GM23338 (cell line): ENCODE data around the gene SPINK5. TPM values are rescaled to one million over a fixed set of nuclear protein-coding genes. Genes with fewer than 3 reads are reported as not detected.

Experiments used
- CREB1 ChIP-seq: fragments of 250-450 bp; sonication (Bioruptor Pico); IDR thresholded peaks from 2 replicates; pipeline ENCODE4 v1.5.0; 2020; ENCODE audit warnings: low read depth, mild to moderate bottlenecking, moderate library complexity
- EZH2 ChIP-seq: fragments of 200-600 bp; sonication (generic); IDR thresholded peaks from one replicate; pipeline ENCODE4 v1.8.0; 2017; ENCODE audit warnings: antibody characterized with exemption, mild to moderate bottlenecking, low read depth; ENCODE audit not compliant: unreplicated experiment
- EZH2phosphoT487 ChIP-seq: fragments of 200-600 bp; sonication (generic); IDR thresholded peaks from one replicate; pipeline ENCODE4 v1.8.1; 2018; ENCODE audit warnings: antibody characterized with exemption; ENCODE audit not compliant: unreplicated experiment
- JUNB ChIP-seq: IDR thresholded peaks from one replicate; pipeline ENCODE4 v1.6.1; 2016; ENCODE audit warnings: antibody characterized with exemption; ENCODE audit not compliant: unreplicated experiment
- POLR2AphosphoS5 ChIP-seq: IDR thresholded peaks from 2 replicates; pipeline ENCODE4 v1.6.1; 2016; ENCODE audit warnings: antibody characterized with exemption, low read depth
- STAT1 ChIP-seq: IDR thresholded peaks from one replicate; pipeline ENCODE4 v1.6.1; 2016; ENCODE audit warnings: antibody characterized with exemption; ENCODE audit not compliant: unreplicated experiment
- polyA plus RNA-seq: library from polyadenylated mRNA; unstranded; fragments of >200 nt; fragmentation: Nextera tagmentation; extraction: Ambion mirVana; gene quantifications from 2 replicates; pipeline ENCODE4 v1.2.1, GENCODE V29; 2016
- total RNA-seq: library from RNA; depleted of rRNA; stranded (reverse); fragments of >200 nt; shearing (Covaris generic); gene quantifications from 2 replicates; pipeline ENCODE4 v1.2.3, GENCODE V29; 2014
- TF ChIP-seq, protein P1 (sequence below): fragments of 250-450 bp; sonication (Bioruptor Pico); IDR thresholded peaks from 2 replicates; pipeline ENCODE4 v1.5.0; 2020; ENCODE audit warnings: mild to moderate bottlenecking, moderate library complexity
- TF ChIP-seq, protein P2 (sequence below): IDR thresholded peaks from one replicate; pipeline ENCODE4 v1.6.1; 2018; ENCODE audit warnings: antibody characterized with exemption; ENCODE audit not compliant: unreplicated experiment
- TF ChIP-seq, protein P3 (sequence below): IDR thresholded peaks from 2 replicates; pipeline ENCODE4 v1.6.1; 2016; ENCODE audit warnings: antibody characterized with exemption

The SPINK5 gene
- total and polyA plus RNA-seq, 2 experiments from 2014 or later = 4.5 to 8.8 TPM

DNA sequence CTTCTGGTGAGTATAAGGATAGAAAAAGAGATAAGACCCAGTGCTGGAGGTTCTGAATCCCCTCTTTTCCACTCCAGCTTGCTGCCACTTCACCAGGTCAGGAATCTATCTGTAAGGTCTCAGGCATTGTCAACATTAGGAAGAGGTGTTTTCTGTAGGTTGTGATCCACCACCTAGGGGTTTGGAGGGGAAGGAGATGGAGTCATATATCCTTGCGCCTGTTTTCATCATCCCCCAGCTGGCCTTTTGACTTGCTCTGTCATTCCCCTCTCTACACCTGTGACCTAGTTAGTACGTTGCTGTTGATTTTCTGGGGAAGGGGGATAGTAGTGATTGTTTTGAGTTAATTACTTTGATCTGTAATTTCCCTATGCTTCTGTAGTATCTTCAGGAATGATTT is 20.5 kb downstream of the SPINK5 start (continued):
- TF ChIP-seq, protein P1, sequence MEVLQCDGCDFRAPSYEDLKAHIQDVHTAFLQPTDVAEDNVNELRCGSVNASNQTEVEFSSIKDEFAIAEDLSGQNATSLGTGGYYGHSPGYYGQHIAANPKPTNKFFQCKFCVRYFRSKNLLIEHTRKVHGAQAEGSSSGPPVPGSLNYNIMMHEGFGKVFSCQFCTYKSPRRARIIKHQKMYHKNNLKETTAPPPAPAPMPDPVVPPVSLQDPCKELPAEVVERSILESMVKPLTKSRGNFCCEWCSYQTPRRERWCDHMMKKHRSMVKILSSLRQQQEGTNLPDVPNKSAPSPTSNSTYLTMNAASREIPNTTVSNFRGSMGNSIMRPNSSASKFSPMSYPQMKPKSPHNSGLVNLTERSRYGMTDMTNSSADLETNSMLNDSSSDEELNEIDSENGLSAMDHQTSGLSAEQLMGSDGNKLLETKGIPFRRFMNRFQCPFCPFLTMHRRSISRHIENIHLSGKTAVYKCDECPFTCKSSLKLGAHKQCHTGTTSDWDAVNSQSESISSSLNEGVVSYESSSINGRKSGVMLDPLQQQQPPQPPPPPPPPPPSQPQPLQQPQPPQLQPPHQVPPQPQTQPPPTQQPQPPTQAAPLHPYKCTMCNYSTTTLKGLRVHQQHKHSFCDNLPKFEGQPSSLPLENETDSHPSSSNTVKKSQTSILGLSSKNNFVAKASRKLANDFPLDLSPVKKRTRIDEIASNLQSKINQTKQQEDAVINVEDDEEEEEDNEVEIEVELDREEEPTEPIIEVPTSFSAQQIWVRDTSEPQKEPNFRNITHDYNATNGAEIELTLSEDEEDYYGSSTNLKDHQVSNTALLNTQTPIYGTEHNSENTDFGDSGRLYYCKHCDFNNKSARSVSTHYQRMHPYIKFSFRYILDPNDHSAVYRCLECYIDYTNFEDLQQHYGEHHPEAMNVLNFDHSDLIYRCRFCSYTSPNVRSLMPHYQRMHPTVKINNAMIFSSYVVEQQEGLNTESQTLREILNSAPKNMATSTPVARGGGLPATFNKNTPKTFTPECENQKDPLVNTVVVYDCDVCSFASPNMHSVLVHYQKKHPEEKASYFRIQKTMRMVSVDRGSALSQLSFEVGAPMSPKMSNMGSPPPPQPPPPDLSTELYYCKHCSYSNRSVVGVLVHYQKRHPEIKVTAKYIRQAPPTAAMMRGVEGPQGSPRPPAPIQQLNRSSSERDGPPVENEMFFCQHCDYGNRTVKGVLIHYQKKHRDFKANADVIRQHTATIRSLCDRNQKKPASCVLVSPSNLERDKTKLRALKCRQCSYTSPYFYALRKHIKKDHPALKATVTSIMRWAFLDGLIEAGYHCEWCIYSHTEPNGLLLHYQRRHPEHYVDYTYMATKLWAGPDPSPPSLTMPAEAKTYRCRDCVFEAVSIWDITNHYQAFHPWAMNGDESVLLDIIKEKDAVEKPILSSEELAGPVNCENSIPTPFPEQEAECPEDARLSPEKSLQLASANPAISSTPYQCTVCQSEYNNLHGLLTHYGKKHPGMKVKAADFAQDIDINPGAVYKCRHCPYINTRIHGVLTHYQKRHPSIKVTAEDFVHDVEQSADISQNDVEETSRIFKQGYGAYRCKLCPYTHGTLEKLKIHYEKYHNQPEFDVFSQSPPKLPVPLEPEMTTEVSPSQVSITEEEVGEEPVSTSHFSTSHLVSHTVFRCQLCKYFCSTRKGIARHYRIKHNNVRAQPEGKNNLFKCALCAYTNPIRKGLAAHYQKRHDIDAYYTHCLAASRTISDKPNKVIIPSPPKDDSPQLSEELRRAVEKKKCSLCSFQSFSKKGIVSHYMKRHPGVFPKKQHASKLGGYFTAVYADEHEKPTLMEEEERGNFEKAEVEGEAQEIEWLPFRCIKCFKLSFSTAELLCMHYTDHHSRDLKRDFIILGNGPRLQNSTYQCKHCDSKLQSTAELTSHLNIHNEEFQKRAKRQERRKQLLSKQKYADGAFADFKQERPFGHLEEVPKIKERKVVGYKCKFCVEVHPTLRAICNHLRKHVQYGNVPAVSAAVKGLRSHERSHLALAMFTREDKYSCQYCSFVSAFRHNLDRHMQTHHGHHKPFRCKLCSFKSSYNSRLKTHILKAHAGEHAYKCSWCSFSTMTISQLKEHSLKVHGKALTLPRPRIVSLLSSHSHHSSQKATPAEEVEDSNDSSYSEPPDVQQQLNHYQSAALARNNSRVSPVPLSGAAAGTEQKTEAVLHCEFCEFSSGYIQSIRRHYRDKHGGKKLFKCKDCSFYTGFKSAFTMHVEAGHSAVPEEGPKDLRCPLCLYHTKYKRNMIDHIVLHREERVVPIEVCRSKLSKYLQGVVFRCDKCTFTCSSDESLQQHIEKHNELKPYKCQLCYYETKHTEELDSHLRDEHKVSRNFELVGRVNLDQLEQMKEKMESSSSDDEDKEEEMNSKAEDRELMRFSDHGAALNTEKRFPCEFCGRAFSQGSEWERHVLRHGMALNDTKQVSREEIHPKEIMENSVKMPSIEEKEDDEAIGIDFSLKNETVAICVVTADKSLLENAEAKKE (CRISPR knock-in tag) = no peak
- TF ChIP-seq, protein P2, sequence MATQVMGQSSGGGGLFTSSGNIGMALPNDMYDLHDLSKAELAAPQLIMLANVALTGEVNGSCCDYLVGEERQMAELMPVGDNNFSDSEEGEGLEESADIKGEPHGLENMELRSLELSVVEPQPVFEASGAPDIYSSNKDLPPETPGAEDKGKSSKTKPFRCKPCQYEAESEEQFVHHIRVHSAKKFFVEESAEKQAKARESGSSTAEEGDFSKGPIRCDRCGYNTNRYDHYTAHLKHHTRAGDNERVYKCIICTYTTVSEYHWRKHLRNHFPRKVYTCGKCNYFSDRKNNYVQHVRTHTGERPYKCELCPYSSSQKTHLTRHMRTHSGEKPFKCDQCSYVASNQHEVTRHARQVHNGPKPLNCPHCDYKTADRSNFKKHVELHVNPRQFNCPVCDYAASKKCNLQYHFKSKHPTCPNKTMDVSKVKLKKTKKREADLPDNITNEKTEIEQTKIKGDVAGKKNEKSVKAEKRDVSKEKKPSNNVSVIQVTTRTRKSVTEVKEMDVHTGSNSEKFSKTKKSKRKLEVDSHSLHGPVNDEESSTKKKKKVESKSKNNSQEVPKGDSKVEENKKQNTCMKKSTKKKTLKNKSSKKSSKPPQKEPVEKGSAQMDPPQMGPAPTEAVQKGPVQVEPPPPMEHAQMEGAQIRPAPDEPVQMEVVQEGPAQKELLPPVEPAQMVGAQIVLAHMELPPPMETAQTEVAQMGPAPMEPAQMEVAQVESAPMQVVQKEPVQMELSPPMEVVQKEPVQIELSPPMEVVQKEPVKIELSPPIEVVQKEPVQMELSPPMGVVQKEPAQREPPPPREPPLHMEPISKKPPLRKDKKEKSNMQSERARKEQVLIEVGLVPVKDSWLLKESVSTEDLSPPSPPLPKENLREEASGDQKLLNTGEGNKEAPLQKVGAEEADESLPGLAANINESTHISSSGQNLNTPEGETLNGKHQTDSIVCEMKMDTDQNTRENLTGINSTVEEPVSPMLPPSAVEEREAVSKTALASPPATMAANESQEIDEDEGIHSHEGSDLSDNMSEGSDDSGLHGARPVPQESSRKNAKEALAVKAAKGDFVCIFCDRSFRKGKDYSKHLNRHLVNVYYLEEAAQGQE = no peak
- TF ChIP-seq EZH2 (no peak), JUNB (no peak), STAT1 (no peak), CREB1 (CRISPR knock-in tag) (no peak), EZH2phosphoT487 (no peak), POLR2AphosphoS5 (no peak)
- TF ChIP-seq, protein P3, sequence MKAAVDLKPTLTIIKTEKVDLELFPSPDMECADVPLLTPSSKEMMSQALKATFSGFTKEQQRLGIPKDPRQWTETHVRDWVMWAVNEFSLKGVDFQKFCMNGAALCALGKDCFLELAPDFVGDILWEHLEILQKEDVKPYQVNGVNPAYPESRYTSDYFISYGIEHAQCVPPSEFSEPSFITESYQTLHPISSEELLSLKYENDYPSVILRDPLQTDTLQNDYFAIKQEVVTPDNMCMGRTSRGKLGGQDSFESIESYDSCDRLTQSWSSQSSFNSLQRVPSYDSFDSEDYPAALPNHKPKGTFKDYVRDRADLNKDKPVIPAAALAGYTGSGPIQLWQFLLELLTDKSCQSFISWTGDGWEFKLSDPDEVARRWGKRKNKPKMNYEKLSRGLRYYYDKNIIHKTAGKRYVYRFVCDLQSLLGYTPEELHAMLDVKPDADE = no peak
